Ecto neural progenitor cell (in vitro differentiated cells): ENCODE data around the gene CBX4.

Experiments used
- DNase-seq: peaks from one replicate; pipeline ENCODE4 v3.0.0-alpha.2; 2018; ENCODE audit warnings: low spot score

CBX4 gene

DNA sequence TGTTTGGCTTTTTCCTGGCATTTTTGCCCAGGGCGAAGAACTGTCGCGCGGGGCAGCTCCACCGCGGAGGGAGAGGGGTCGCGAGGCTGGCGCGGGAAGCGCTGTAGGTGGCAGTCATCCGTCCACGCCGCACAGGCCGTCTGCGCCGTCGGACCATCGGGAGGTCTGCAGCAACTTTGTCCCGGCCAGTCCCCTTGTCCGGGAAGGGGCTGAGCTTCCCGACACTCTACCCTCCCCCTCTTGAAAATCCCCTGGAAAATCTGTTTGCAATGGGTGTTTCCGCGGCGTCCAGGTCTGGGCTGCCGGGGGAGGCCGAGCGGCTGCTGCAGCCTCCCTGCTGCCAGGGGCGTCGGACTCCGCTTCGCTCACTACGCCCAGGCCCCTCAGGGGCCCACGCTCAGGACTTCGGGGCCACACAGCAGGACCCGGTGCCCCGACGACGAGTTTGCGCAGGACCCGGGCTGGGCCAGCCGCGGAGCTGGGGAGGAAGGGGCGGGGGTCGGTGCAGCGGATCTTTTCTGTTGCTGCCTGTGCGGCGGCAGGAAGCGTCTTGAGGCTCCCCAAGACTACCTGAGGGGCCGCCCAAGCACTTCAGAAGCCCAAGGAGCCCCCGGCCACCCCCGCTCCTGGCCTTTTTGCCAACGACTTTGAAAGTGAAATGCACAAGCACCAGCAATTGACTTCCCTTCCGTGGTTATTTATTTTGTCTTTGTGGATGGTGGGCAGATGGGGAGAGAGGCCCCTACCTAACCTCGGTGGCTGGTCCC is 2.3 kb upstream of the CBX4 start:
- DNase-seq = peak; percentile 74

- no peak for DNase-seq
Observed at GRCh38 chr17:79840989-79841286, 1.7 kb upstream of the CBX4 start.

DNA sequence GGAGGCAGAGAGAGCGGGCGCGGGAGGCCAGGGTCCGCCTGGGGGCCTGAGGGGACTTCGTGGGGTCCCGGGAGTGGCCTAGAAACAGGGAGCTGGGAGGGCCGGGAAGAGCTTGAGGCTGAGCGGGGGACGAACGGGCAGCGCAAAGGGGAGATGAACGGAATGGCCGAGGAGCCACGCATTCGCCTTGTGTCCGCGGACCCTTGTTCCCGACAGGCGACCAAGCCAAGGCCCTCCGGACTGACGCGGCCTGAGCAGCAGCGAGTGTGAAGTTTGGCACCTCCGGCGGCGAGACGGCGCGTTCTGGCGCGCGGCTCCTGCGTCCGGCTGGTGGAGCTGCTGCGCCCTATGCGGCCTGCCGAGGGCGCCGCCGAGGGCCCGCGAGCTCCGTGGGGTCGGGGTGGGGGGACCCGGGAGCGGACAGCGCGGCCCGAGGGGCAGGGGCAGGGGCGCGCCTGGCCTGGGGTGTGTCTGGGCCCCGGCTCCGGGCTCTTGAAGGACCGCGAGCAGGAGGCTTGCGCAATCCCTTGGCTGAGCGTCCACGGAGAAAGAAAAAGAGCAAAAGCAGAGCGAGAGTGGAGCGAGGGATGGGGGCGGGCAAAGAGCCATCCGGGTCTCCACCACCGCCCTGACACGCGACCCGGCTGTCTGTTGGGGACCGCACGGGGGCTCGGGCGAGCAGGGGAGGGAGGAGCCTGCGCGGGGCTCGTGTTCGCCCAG is 1.2 kb upstream of the CBX4 start:
- peak; percentile 88 for DNase-seq

DNA sequence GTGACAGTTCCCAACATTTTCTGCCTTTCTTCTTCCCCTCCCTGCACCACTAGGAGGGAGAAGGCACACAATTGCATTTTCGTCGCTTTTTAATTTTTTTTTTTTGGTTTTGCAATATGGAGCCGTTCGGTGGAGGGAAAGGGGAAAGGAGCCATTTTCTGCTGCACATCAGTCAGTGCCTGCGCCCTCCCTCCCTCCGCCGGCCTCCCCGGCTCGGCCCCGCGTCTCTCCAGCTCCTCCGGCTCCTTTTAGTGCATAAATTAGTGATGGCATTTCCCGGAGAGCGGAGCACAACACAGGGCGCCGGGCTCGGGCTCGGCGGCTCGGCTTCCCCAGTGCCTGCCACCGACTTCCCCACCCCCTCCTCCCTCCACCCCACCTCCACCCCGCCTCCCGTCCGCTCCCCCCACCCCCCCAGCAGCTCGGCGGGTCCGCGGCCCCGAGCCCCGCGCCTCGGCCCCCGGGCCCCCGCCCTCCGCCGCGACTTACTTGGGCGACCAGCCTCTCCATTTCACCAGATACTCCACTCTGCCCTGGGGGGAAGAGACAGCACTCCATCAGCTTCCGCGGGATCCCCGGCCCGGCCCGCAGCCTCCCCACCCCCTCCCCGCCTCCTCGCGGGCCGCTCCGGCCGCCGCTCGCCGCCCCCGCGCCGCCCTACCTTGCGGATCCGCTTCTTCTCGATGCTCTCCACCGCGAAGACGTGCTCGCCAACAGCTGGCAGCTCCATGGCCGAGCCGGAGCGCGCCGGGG is 542 bp downstream of the CBX4 start:
- DNase-seq = peak; percentile 86

DNA sequence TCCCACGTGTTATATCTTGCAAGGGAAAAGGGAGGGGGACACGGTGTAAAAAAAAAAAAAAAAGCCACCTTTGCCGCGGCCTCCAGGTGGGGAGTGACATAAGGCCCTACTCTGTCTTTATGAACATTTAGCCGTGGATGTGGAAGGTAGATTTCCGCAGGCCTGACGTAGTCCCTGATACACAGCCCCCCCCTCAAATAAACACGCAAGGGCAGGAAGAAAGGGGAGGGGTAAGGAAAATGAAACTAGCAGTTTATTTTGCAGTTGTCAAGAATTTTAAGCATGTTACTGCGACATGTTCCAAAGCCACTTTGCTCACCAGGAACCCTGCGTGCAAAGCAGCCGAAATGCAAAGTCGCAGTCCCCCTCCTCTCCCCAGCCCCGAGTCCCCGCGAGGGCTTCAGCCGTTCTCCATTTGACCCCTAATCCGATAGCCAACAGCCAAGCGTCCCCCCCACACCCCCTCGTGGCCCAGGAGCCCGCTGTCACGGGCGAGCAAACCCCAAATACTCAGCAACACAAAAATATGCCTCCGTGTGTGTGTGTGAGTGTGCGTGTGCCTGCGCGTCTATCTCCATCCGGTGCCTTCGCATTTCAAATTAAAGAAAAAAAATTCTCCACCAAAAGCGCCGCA is 1.2 kb downstream of the CBX4 start:
- DNase-seq = no peak

DNA sequence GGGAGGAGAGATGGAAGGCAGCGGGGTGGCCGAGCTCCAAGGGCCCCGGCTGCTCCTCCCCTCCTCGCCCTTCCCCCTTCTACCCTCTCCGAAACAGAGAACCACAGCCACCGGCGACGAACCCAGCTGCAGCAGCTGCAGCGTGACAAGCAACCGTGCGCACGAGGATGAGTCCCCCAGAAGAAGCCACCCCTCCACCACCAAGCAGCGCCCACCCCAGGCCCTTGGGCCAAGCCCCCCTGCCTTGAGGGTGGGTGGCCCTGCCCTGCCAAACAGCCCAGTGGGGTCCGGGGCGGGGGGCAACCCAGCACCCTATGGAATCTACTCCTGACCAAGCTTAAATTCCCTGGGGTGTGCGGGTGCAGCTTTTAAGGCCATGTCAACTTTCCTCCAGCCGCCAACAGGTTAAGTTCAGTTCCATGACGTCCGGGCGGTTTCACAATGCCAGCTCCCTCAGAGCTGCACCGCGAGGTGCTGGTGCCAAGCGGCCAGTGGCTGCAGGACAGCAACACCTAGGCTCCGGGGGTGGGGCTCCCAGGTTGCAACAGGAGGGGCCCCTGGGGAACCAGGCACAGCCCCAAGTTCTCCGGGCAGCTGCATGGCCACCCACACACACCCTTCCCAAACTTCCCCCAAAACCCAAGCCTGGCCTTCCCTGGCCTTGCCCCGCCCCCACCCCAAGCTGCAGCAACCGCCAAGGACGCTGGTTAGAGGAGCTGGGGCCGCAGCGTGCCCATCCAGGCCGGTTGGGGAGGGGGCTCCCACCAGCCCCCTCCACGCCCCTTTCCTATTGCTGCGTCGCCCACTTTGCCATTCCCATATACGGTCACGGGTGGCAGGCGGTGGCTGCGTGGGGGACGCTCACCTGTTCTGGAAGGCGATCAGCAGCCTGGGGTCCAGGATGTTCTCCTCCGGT is 2.0 kb downstream of the CBX4 start:
- peak; percentile 76 for DNase-seq

- no peak for DNase-seq
Observed at GRCh38 chr17:79836510-79836971, 2.7 kb downstream of the CBX4 start.

- peak; percentile 85 for DNase-seq
Observed at GRCh38 chr17:79835953-79836509, 3.2 kb downstream of the CBX4 start.

GRCh38 chr17:79835470-79835899 is 3.8 kb downstream of the CBX4 start:
- DNase-seq = peak; percentile 81

GRCh38 chr17:79834565-79835469 is 4.4 kb downstream of the CBX4 start:
- DNase-seq = peak; percentile 93

DNA sequence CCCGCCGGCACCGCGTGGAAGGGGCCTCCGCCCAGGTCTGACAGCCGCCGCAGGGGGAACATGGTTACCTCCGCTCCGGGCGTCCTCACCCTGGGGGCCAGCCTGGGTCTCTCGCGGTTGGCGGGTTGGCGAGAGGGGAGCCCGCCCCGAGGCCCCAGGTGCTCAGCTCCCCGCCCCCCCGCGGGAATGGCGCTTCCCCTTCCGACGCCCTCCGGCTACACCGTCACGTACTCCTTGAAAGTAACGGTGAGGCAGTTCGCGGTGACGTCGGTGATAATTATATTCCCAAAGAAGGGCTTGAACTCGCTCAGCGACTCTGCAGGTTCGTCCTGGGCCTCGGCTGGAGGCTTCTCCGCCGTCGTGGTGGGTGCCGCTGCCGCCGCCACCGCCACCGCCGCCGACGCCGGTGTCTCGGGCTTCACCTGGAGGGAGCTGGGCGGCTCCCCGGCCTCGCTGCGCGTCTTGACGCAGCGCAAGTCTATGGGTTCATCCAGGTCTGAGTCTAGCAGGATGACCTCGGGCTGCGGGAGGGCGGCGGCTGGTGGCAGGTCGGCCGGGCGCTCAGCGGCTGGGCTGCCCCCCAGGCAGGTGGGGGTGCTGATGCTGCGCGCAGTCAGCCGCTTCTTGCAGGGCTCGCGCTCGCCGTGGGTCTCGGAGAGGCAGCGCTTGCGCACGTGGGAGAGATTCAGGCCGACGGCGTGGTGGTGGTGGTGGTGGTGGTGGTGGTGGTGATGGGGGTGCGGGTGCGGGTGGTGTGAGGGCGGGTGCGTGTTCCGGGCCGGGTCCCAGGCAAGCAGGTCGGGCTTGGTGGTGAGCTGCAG is 5.3 kb downstream of the CBX4 start:
- peak; percentile 74 for DNase-seq

GRCh38 chr17:79833110-79833450 is 6.2 kb downstream of the CBX4 start:
- no peak for DNase-seq

DNA sequence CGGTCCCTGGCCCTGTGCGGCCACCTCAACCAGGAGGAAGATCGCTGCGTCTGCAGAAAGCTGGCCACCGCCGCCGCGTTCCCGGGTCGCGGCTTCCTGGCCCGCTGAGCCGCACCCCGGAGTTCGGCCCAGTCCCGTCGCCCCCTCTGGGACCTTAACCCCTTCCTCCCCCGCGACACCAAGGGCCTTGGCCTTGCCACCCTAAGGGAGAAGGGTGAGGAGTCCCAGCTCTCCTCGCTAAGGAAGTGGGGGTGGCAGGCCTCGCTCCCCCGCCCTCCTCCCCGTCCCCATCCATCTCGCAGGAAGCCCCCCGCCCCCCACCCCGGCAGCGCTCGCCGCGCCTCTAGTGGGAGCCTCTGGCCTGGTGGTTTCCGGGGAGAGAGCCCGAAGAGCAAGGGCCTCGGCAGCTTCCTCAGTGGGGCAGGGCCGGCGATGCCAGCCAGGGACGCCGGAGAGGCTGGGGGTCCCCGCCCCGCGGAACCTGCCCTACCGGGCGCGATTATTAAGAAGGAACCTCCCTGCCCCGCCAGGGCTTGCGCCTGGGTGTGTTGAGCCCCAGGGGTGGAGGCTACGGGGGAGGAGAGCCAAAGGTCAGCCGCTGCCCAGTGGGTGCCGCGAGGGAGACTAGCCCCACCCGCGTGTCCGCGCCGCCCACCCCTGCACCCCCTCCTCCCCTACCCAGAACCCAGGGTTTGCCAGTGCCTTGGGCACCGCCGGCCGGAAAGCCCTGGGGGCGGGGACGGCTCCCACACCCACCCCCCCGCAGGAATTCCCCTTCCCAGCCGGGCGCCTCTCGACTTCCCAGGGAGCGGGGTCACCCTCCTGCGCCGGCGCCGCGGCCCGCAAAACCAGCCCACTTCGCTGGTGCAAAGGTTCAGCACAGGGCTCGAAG is 6.8 kb downstream of the CBX4 start:
- peak; percentile 83 for DNase-seq

GRCh38 chr17:79831265-79832217 is 7.7 kb downstream of the CBX4 start:
- DNase-seq = peak; percentile 87

GRCh38 chr17:79830763-79831264 is 8.4 kb downstream of the CBX4 start:
- no peak for DNase-seq

GRCh38 chr17:79830303-79830702 is 8.9 kb downstream of the CBX4 start:
- no peak for DNase-seq

- no peak for DNase-seq
Observed at GRCh38 chr17:79829457-79829856, 9.8 kb downstream of the CBX4 start.
